GM19351 (cell line): ENCODE results near the gene TLR10.
A peak's percentile ranks its signal among the peaks of the same experiment; 100 is the strongest.
"Not testable (repeated sequence)": the region's sequence is repeated elsewhere in the genome, so short reads cannot be mapped to it uniquely, and the experiment has no call there.

Experiments used
- ATAC-seq: cut with Tn5 transposase; IDR thresholded peaks from one replicate; pipeline ENCODE4 v1.9.1; 2021; ENCODE audit warnings: mild to moderate bottlenecking, moderate library complexity; ENCODE audit not compliant: unreplicated experiment

TLR10 gene

GRCh38 chr4:38782452-38783108 is at the start of gene TLR10:
Gene TLR10 (minus strand): TSS chr4:38782990. CDS start chr4:38775590, 7,400 bp downstream.
- ATAC-seq = peak; percentile 62

- no peak for ATAC-seq
Observed at GRCh38 chr4:38832206-38832605, 49.4 kb upstream of the TLR10 start.

GRCh38 chr4:38831653-38832052 is 48.9 kb upstream of the TLR10 start:
- no peak for ATAC-seq

GRCh38 chr4:38829237-38829636 is 46.4 kb upstream of the TLR10 start:
- no peak for ATAC-seq

GRCh38 chr4:38823766-38824165 is 41.0 kb upstream of the TLR10 start:
- no peak for ATAC-seq

- ATAC-seq = no peak
Observed at GRCh38 chr4:38822748-38823303, 40.0 kb upstream of the TLR10 start.

- no peak for ATAC-seq
Observed at GRCh38 chr4:38821739-38822138, 38.9 kb upstream of the TLR10 start.

GRCh38 chr4:38820329-38821061 is 37.7 kb upstream of the TLR10 start:
- ATAC-seq = peak; percentile 49

- no peak for ATAC-seq
Observed at GRCh38 chr4:38819569-38819968, 36.8 kb upstream of the TLR10 start.

GRCh38 chr4:38818441-38818976 is 35.7 kb upstream of the TLR10 start:
- ATAC-seq = peak; percentile 58

- peak; percentile 44 for ATAC-seq
Observed at GRCh38 chr4:38815885-38816782, 33.3 kb upstream of the TLR10 start.

- no peak for ATAC-seq
Observed at GRCh38 chr4:38814386-38814785, 31.6 kb upstream of the TLR10 start.

- ATAC-seq = no peak
Observed at GRCh38 chr4:38811297-38811696, 28.5 kb upstream of the TLR10 start.

- not testable (repeated sequence) for ATAC-seq
Observed at GRCh38 chr4:38807462-38807861, 24.7 kb upstream of the TLR10 start.

- ATAC-seq = not testable (repeated sequence)
Observed at GRCh38 chr4:38806251-38806650, 23.5 kb upstream of the TLR10 start.

- peak; percentile 73 for ATAC-seq
Observed at GRCh38 chr4:38805530-38806145, 22.8 kb upstream of the TLR10 start.

- no peak for ATAC-seq
Observed at GRCh38 chr4:38804654-38805295, 22.0 kb upstream of the TLR10 start, which contains the start of gene TLR1. Gene TLR1 (minus strand): TSS chr4:38804791. CDS start chr4:38798831, 5,960 bp downstream.

- ATAC-seq = peak; percentile 60
Observed at GRCh38 chr4:38803833-38804653, 21.3 kb upstream of the TLR10 start.
